Fibroblast of mammary gland (primary cell): ENCODE results near the gene MYO3A.
"Not testable (repeated sequence)": the region's sequence is repeated elsewhere in the genome, so short reads cannot be mapped to it uniquely, and the experiment has no call there.

Experiments
- DNase-seq: peaks from one replicate; pipeline ENCODE4 v3.0.0-alpha.2; 2010; ENCODE audit warnings: low read depth
- H3K4me3 ChIP-seq: 2 replicates; pipeline ENCODE4 v1.5.1; 2011; ENCODE audit warnings: low read depth, mild to moderate bottlenecking, low read length, moderate library complexity; ENCODE audit not compliant: control insufficient read depth
- TF ChIP-seq, protein P1 (sequence below): conservative IDR thresholded peaks from 2 replicates; pipeline ENCODE4 v1.5.1; 2011; ENCODE audit warnings: low read depth, low read length, inconsistent platforms; ENCODE audit not compliant: control insufficient read depth, insufficient read depth

Gene MYO3A

DNA sequence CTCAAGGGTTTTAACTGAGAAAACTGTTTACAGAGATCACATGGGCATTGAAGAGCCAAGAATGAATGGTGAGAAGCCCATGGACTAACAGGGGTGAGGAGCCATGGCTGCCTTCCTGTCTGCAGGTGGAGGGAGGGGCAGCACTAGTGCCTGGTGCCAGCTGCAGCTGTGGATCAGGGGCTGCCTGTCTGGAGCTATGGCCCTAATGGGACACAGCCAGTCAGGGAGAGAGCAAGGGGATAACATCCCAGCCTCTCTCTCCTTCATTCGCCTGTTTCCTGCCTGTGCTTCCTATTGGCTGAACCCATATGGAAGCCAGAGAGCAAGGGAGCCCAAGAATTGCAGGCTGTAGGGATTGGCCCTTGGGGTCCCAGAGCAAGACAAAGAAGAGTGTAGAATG, 156.7 kb downstream of the MYO3A start:
- TF ChIP-seq, protein P1, sequence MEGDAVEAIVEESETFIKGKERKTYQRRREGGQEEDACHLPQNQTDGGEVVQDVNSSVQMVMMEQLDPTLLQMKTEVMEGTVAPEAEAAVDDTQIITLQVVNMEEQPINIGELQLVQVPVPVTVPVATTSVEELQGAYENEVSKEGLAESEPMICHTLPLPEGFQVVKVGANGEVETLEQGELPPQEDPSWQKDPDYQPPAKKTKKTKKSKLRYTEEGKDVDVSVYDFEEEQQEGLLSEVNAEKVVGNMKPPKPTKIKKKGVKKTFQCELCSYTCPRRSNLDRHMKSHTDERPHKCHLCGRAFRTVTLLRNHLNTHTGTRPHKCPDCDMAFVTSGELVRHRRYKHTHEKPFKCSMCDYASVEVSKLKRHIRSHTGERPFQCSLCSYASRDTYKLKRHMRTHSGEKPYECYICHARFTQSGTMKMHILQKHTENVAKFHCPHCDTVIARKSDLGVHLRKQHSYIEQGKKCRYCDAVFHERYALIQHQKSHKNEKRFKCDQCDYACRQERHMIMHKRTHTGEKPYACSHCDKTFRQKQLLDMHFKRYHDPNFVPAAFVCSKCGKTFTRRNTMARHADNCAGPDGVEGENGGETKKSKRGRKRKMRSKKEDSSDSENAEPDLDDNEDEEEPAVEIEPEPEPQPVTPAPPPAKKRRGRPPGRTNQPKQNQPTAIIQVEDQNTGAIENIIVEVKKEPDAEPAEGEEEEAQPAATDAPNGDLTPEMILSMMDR = no peak
- DNase-seq = no peak
- H3K4me3 ChIP-seq = no peak overlapping the region

DNA sequence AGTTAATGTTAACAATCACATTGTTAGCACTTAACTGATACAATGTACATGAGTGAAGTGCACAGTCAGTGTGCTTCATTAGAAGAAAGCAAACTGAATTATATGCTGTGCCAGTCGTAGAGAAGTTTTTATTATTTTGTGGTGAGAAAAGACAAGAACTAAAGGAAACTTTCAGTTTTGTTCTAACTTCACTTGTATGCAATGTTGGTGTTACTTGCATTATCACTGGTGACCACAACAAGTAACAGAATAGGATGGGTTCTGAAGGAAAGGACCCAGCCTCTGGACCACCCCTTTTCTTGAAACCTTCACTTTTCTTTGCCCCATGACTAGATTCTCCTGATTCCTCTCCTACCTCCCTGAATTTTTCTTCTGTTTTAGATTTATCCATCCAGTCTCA, 159.2 kb downstream of the MYO3A start:
- DNase-seq = no peak
- H3K4me3 ChIP-seq = no peak overlapping the region
- TF ChIP-seq, protein P1 = no peak

DNA sequence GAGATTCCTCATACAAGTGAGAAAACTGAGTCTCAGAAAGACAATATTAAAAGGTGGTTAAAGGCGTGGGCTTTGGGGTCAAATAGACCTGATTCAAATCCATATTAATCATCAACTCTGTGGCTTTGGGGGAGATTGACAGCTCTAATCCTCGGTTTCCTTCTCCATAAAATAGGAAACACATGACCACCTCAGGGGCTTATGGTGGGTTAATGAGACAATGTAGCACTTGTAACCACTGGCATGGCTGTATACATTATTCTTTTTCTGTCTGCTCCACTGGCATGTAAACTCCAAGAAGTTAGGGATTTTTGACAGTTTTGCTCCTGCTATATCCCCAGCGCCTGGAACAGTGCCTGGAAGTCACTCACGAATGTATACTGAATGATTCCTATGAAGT, 161.8 kb downstream of the MYO3A start:
- TF ChIP-seq, protein P1 = no peak
- H3K4me3 ChIP-seq = no peak overlapping the region
- no peak for DNase-seq

DNA sequence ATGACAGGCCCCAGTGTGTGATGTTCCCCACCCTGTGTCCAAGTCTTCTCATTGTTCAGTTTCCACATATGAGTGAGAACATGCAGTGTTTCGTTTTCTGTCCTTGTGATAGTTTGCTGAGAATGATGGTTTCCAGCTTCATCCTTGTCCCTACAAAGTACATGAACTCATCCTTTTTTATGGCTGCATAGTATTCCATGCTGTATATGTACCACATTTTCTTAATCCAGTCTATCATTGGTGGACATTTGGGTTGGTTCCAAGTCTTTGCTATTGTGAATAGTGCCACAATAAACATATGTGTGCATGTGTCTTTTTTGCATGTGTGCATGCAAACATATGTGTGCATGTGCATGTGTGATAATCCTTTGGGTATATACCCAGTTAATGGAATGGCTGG, 163.5 kb downstream of the MYO3A start:
- H3K4me3 ChIP-seq, DNase-seq: not testable (repeated sequence)

DNA sequence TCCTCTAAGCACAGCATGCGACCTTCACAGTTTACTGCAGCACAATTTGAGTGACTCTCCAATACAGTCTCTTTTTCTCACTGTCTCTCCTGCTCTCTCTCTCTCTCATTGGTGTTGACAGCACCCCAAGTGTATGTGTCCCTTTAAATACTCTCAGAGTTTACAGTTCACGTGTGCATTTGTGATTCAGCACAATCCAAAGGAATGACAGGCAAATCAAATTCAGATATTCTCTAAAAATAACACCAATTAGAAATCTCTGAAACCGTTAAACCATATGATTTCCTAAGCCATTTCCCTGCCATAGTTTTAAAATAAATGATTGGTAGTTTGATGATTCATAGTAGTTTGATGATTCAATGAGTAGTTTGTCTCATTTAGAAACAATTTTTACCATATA, 178.5 kb downstream of the MYO3A start:
- peak; percentile 1 for DNase-seq
- no peak overlapping the region for H3K4me3 ChIP-seq
- TF ChIP-seq, protein P1 = no peak

DNA sequence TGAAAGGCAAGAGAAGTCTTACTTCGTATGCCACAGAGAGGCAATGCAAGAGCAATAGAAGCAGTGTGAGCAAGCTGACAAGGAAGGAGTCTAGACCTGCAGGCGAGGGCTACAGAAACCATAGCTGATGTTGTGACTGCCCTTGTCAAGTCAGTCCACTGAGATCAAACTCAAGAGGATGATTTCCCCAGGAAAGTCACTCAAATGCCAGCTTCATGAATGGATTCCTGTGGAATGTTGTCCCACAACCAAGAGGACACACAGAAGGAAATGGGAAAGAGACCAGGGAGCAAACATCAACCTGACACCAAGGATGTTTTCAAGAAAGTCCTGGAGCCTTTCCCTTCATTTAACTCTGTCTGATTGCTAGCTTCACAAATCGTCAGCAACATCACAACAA, 204.6 kb downstream of the MYO3A start:
- H3K4me3 ChIP-seq = no peak overlapping the region
- DNase-seq = no peak
- TF ChIP-seq, protein P1 = no peak

DNA sequence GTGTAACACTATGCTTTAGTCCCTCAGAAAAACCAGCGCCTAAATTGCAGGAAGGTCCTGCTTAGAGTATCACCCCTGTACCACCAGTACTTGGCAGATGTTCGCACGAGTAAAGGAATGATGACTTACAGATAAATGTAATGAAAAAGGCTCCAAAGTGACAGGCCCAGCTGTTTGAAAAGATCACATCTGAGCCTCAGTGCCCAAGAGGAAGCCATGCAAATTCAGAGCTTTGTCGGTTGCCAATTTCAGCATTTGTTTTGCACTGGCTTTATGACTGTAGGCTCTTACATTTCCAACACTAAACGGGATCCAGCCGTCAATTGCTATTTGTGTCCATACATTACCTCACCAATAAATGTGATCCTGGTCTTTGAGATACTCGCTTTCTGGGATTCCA, 222.0 kb downstream of the MYO3A start:
- no peak for DNase-seq
- TF ChIP-seq, protein P1 = no peak
- no peak overlapping the region for H3K4me3 ChIP-seq
